Panc1 (cell line): ENCODE data around the gene COMMD8. TPM values are rescaled to one million over a fixed set of nuclear protein-coding genes. Genes with fewer than 3 reads are reported as not detected.

Experiments
- ATAC-seq: fragments of 200-7000 bp; cut with Tn5 transposase; 2 replicates; pipeline ENCODE4 v1.9.1; 2020; ENCODE audit warnings: mild to moderate bottlenecking, moderate library complexity
- BruUV-seq: library from RNA; stranded (reverse); fragments of 400-500 nt; replicated peaks from 2 replicates; lab custom pipeline; 2021; lab: Mats Ljungman, UMichigan
- CTCF ChIA-PET: fragments of 300-600 bp; sonication (Branson Sonifier 250); formaldehyde crosslinking; loops from one replicate; lab custom pipeline; 2022; ENCODE audit warnings: antibody characterized with exemption; lab: Charles Lee
- POLR2A ChIA-PET: fragments of 300-600 bp; sonication (Branson Sonifier 250); formaldehyde crosslinking; loops from one replicate; lab custom pipeline; 2022; ENCODE audit warnings: antibody characterized with exemption; lab: Charles Lee
- DNase-seq: peaks from one replicate; pipeline ENCODE4 v3.0.0-alpha.2; 2010; ENCODE audit warnings: low read depth, low spot score
- H3K27ac ChIP-seq: 2 replicates; pipeline ENCODE4 v1.5.1; 2011; ENCODE audit warnings: mild to moderate bottlenecking, low read length, inconsistent platforms
- H3K27me3 ChIP-seq: fragments of 200-500 bp; sonication (Bioruptor generic); 2 replicates; pipeline ENCODE4 v1.6.0; 2014; ENCODE audit warnings: low read length, inconsistent platforms; ENCODE audit not compliant: control insufficient read depth, insufficient read depth
- H3K36me3 ChIP-seq: fragments of 200-500 bp; sonication (Bioruptor generic); 2 replicates; pipeline ENCODE4 v1.5.1; 2014; ENCODE audit warnings: inconsistent platforms, mild to moderate bottlenecking, low read length, moderate library complexity; ENCODE audit not compliant: control insufficient read depth, insufficient read depth
- H3K4me1 ChIP-seq: 2 replicates; pipeline ENCODE4 v1.5.1; 2011; ENCODE audit warnings: inconsistent platforms, mild to moderate bottlenecking, low read length, moderate library complexity; ENCODE audit not compliant: control insufficient read depth, insufficient read depth
- H3K4me3 ChIP-seq, 2 experiments: 2 replicates each; pipeline ENCODE4 v1.5.1; 2011 to 2012; ENCODE audit warnings: low read depth in 2 of 2, low read length in 2 of 2, mild to moderate bottlenecking in 2 of 2, inconsistent platforms in 1 of 2, moderate library complexity in 1 of 2
- H3K9me3 ChIP-seq: fragments of 200-500 bp; sonication (Bioruptor generic); 2 replicates; pipeline ENCODE4 v1.5.1; 2014; ENCODE audit warnings: low read depth, mild to moderate bottlenecking, inconsistent platforms, low read length, moderate library complexity; ENCODE audit not compliant: control insufficient read depth, insufficient read depth
- CTCF ChIP-seq: fragments of 450-650 bp; IDR thresholded peaks from 2 replicates; pipeline ENCODE4 v1.5.1; 2017; ENCODE audit warnings: mild to moderate bottlenecking
- POLR2AphosphoS5 ChIP-seq: IDR thresholded peaks from 2 replicates; pipeline ENCODE4 v1.6.1; 2012; ENCODE audit warnings: mild to moderate bottlenecking, low read depth, low read length, moderate library complexity
- REST ChIP-seq, 2 experiments: IDR thresholded peaks; 2 replicates each; pipeline ENCODE4 v1.6.1; 2011 to 2012; ENCODE audit warnings: low read depth in 2 of 2, control low read depth in 1 of 2, low read length in 1 of 2, mild to moderate bottlenecking in 1 of 2, moderate library complexity in 1 of 2; ENCODE audit not compliant: insufficient read depth in 1 of 2
- SIN3A ChIP-seq: IDR thresholded peaks from 2 replicates; pipeline ENCODE4 v1.6.1; 2012; ENCODE audit warnings: low read depth, mild to moderate bottlenecking, low read length, moderate library complexity, borderline replicate concordance; ENCODE audit not compliant: insufficient read depth
- TCF7L2 ChIP-seq: IDR thresholded peaks from 2 replicates; pipeline ENCODE4 v1.6.1; 2011; ENCODE audit warnings: mild to moderate bottlenecking, low read depth, low read length, inconsistent platforms
- in situ Hi-C: cut with HindIII; loops from 2 replicates; pipeline ENCODE4 v1.10.0; 2016; ENCODE audit warnings: low sequenced_read_pairs, low pct_unique_long_range_greater_than_20kb
- intact Hi-C: fragments of 100-400 bp; cut with micrococcal nuclease; formaldehyde crosslinking; loops from one replicate; pipeline ENCODE4 v1.10.0; 2022; ENCODE audit not compliant: unreplicated experiment
- total RNA-seq: library from RNA; stranded (reverse); gene quantifications from one replicate; pipeline ENCODE4 v1.2.1, GENCODE V29; 2021; ENCODE audit not compliant: unreplicated experiment

The COMMD8 gene
- total RNA-seq, 1 experiment from 2014 or later: 22.0 TPM

GRCh38 chr4:47442980-47443379 lies 20.5 kb downstream of the COMMD8 start:
- Histone ChIP-seq H3K27me3 (no peaks in the 10 kb centered on the region), H3K9me3 (no peaks in the 10 kb centered on the region), H3K36me3 (no peaks in the 10 kb centered on the region), H3K4me1 (no peaks in the 10 kb centered on the region), H3K4me3 (no peak overlapping the region), H3K27ac (no peak overlapping the region)
- in situ Hi-C loops (no loop called here), intact Hi-C loops (no loop called here)
- no peak for ATAC-seq
- no peak for DNase-seq
- ChIA-PET CTCF (no interaction called here), POLR2A (no interaction called here)
- TF ChIP-seq POLR2AphosphoS5 (no peak), REST (IDR thresholded peaks at IDR 0.05; ENCODE audit: insufficient read depth in 1 of 2, low read depth in 2 of 2, low read length in 1 of 2) (no peak), SIN3A (no peak), CTCF (no peak), TCF7L2 (no peak)
- BruUV-seq: no TSS peak

GRCh38 chr4:47434931-47435330 lies 28.6 kb downstream of the COMMD8 start:
- Histone ChIP-seq H3K4me1 (no peaks in the 10 kb centered on the region), H3K4me3 (no peak overlapping the region), H3K9me3 (no peaks in the 10 kb centered on the region), H3K27me3 (no peaks in the 10 kb centered on the region), H3K36me3 (no peaks in the 10 kb centered on the region), H3K27ac (no peak overlapping the region)
- POLR2A ChIA-PET: no interaction called here
- ATAC-seq: no peak
- DNase-seq: no peak
- CTCF ChIA-PET: no interaction called here
- intact Hi-C loops (no loop called here), in situ Hi-C loops (no loop called here)
- no TSS peak for BruUV-seq
- TF ChIP-seq SIN3A (no peak), POLR2AphosphoS5 (no peak), TCF7L2 (no peak), CTCF (no peak), REST (IDR thresholded peaks at IDR 0.05; ENCODE audit: insufficient read depth in 1 of 2, low read depth in 2 of 2, low read length in 1 of 2) (no peak)
